GM12892 (cell line): ENCODE results near the gene KIF26B.

Source experiments
- DNase-seq: peaks from one replicate; pipeline ENCODE4 v3.0.0; 2011; ENCODE audit not compliant: insufficient read length
- FAIRE-seq: peaks from 2 replicates; lab custom pipeline; 2011; peaks lifted over from hg19 to GRCh38; lab: Jason Lieb, UNC
- POLR2A ChIP-seq: IDR thresholded peaks from 2 replicates; pipeline ENCODE4 v1.6.1; 2011; ENCODE audit warnings: low read depth, low read length, control low read depth
- POLR2AphosphoS5 ChIP-seq: IDR thresholded peaks from 2 replicates; pipeline ENCODE4 v1.6.1; 2011; ENCODE audit warnings: low read depth, low read length, control low read depth
- TAF1 ChIP-seq: IDR thresholded peaks from 2 replicates; pipeline ENCODE4 v1.6.1; 2011; ENCODE audit warnings: low read depth, mild to moderate bottlenecking, control low read depth, low read length, borderline replicate concordance

KIF26B gene

DNA sequence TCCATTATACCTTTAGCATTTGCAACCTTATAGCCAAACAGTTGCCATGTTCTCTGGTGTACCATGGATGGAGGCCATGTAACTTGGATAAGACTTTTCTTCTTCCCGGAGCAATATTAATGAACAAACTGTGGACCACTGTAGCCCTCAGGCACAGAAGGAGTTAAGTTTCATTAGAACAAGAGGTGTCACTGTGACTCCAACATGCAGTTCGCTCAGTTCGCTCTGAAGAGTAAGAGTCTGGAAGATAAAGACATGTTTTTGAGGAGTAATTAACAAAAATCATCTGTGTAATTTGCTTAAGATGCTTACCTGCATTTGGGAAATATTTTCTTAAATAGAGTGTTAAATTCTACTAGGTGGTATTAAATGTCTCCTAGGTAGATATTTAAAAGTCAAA, 4.1 kb downstream of the KIF26B start:
- TF ChIP-seq TAF1 (no peak), POLR2AphosphoS5 (no peak), POLR2A (no peak)
- FAIRE-seq (no peak), DNase-seq (no peak)

DNA sequence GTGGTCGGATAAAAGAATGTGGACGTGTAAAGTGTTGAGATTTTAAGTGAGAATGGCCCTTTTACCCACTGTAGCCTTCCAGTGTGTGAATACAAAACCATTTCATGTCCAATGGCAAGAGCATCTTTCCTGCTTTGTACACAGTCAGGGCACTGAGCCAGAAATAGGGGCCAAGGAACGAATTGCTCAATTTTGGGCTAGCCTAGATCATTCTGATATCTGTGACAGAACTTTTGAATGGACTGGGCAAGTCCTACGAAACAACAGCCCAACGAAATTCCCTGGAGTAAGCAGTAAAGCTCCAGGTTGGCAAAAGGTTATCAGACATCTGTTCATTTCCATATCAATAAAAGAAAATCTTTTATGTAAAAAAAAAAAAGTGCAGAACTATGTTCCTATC, 5.5 kb downstream of the KIF26B start:
- TF ChIP-seq POLR2A (no peak), TAF1 (no peak), POLR2AphosphoS5 (no peak)
- FAIRE-seq (no peak), DNase-seq (no peak)

DNA sequence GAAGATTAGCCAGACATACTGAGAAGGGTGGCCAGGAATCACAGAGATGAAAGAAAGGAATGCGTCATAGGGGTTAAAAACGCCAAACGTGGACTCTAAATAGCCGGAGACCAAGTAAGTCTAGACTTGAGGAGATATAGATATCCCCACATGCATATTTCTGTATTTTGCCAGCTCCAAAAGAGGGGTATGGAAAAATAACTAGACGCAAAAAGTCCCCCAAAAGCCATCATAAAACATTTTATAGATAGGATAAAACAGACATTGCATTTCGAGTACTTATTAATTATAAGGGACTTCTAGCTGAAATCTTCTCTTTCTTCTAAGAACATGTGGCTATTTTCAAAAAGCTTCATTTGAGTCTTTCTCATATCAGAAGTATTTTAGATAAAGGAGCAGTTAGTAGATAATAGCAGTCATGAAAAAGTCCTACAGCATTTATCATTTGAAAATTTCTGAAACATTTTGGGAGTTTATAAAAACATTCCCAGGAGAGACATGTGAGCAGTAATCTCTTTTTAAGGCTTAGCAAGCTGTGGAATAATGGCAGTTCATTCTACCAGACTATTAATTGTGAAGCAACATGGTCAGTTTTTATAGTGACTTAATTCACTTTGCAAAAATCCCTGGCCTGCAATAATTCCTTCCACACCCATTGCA, 6.1 kb downstream of the KIF26B start:
- no peak for FAIRE-seq
- no peak for DNase-seq
- TF ChIP-seq POLR2AphosphoS5 (no peak), TAF1 (no peak), POLR2A (no peak)

- DNase-seq: no peak
- no peak for FAIRE-seq
- TF ChIP-seq POLR2A (no peak), POLR2AphosphoS5 (no peak), TAF1 (no peak)
Measured at GRCh38 chr1:245161866-245162265, 7.1 kb downstream of the KIF26B start.

GRCh38 chr1:245166471-245166885, 11.7 kb downstream of the KIF26B start:
- DNase-seq (no peak), FAIRE-seq (no peak)
- TF ChIP-seq POLR2AphosphoS5 (no peak), POLR2A (no peak), TAF1 (no peak)

- DNase-seq (no peak), FAIRE-seq (no peak)
Measured at GRCh38 chr1:245168086-245168485, 13.3 kb downstream of the KIF26B start.

GRCh38 chr1:245168906-245169305, 14.1 kb downstream of the KIF26B start:
- FAIRE-seq (no peak), DNase-seq (no peak)
- TF ChIP-seq POLR2AphosphoS5 (no peak), POLR2A (no peak), TAF1 (no peak)

More at GRCh38 chr1:245168086-245168485, 13.3 kb downstream of the KIF26B start:
- TF ChIP-seq TAF1 (no peak), POLR2AphosphoS5 (no peak), POLR2A (no peak)

- FAIRE-seq: no peak
- TF ChIP-seq TAF1 (no peak), POLR2A (no peak), POLR2AphosphoS5 (no peak)
- DNase-seq: no peak
Measured at GRCh38 chr1:245169376-245169775, 14.6 kb downstream of the KIF26B start.

- no peak for DNase-seq
- no peak for FAIRE-seq
- TF ChIP-seq POLR2A (no peak), POLR2AphosphoS5 (no peak), TAF1 (no peak)
Measured at GRCh38 chr1:245172026-245172425, 17.2 kb downstream of the KIF26B start.

GRCh38 chr1:245172829-245173228, 18.0 kb downstream of the KIF26B start:
- TF ChIP-seq TAF1 (no peak), POLR2AphosphoS5 (no peak), POLR2A (no peak)
- DNase-seq: no peak
- no peak for FAIRE-seq

DNA sequence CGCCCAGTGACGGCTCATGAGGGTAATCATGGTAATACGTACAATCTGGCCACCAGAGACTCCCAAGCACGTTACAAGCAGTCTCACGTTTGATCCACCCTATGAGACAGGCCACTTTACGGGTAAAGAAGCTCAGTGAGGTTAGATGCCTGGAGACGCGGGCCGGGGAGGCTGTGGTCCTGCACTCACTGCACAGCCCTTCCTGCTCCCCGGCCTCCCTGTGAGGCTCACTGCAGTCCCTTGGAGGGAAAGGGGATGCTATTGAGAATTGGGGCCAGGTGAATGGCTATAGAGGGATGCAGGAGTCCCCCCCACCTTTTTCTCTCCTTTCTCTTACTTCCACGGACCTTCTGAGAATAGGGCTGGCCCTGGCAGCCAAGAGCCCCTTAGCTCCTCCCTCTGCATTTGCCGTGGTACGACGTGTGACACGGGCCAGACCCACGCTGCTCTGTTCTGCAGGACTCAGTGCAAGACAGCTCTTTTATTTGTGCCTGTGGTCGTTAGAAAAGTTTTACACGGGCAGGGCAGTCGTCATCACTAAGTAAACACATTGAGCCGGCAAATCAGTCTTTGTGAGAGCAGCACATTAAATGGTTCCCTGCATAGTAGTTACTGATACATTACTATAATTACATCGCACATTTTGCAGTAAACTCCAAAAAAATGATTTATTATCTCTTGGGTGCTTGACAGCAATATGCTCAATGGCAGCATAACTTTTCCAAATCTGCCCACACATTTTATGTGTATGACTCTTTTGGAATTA, 18.8 kb downstream of the KIF26B start:
- DNase-seq (no peak), FAIRE-seq (no peak)
- TF ChIP-seq TAF1 (no peak), POLR2AphosphoS5 (no peak), POLR2A (no peak)

DNA sequence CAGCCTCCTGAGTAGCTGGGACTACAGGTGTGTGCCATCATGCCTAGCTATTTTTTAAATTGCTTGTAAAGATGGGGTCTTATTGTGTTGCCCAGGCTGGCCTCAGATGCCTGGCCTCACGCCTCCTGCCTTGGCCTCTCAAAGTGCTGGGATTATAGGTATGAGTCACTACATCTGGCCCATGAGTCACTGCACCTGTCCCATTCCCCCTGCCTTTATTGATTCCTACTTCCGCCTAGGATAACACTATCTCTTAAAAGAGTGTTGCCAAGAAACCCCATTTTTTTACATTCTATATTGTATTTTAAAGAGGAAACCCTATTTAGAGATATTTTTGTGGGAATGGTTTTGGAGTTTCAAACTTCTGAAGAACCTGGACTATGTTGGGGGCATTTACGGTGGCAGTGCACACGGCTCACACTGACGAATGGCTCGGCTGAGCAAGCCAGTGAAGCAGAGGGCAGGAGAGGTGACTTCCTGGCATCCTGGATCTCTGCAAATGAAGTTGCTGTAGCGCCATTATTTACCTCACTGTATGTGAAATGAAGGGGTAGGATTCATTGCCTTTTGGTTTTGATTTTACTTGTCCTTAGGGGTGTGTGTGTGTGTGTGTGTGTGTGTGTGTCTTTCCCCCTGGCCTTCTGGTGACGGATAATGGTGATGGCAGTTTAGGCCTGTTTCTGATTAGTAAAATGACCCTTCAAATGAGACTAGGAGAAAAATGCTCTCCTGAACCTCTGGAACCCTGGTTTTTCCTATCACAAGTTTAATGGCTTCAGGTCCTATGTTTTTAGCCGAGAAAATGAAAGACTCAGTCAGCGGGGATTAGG, 22.5 kb downstream of the KIF26B start:
- DNase-seq: no peak
- no peak for FAIRE-seq
- TF ChIP-seq POLR2AphosphoS5: no peak
- no peak for TF ChIP-seq TAF1
- no peak for TF ChIP-seq POLR2A
